GM04504 (cell line): Measurements from ENCODE around the gene TSC2.

ENCODE experiments used
- DNase-seq: peaks from one replicate; pipeline ENCODE4 v3.0.0-alpha.2; 2012; ENCODE audit warnings: low read depth

TSC2 gene

GRCh38 chr16:2047330-2048115 is at the start of gene TSC2, which contains the start of gene NTHL1:
TSS of gene TSC2 (plus strand) at chr16:2047985. CDS start at chr16:2048616, 631 bp downstream.
TSS of gene NTHL1 (minus strand) at chr16:2047834. CDS start at chr16:2047823, 11 bp downstream.
- peak; percentile 88 for DNase-seq

GRCh38 chr16:1998360-1998835 is 49.4 kb upstream of the TSC2 start:
- DNase-seq = no peak

- DNase-seq = no peak
Measured at GRCh38 chr16:1998852-1999801, 48.7 kb upstream of the TSC2 start.

- no peak for DNase-seq
Measured at GRCh38 chr16:1999866-2000514, 47.8 kb upstream of the TSC2 start.

- no peak for DNase-seq
Measured at GRCh38 chr16:2001035-2001434, 46.8 kb upstream of the TSC2 start.

GRCh38 chr16:2001456-2002355 is 46.1 kb upstream of the TSC2 start:
- DNase-seq = no peak

- DNase-seq = no peak
Measured at GRCh38 chr16:2002406-2003230, 45.2 kb upstream of the TSC2 start.

GRCh38 chr16:2003231-2003826 is 44.5 kb upstream of the TSC2 start:
- no peak for DNase-seq

- no peak for DNase-seq
Measured at GRCh38 chr16:2003827-2004641, 43.8 kb upstream of the TSC2 start.

GRCh38 chr16:2004795-2005517 is 42.8 kb upstream of the TSC2 start:
- DNase-seq = no peak

GRCh38 chr16:2005646-2006045 is 42.1 kb upstream of the TSC2 start:
- no peak for DNase-seq

- no peak for DNase-seq
Measured at GRCh38 chr16:2006317-2006716, 41.5 kb upstream of the TSC2 start.

- DNase-seq = no peak
Measured at GRCh38 chr16:2007081-2007836, 40.5 kb upstream of the TSC2 start.

GRCh38 chr16:2008009-2008526 is 39.7 kb upstream of the TSC2 start:
- DNase-seq = peak; percentile 74

GRCh38 chr16:2008631-2009163 is 39.1 kb upstream of the TSC2 start:
- DNase-seq = no peak

- DNase-seq = no peak
Measured at GRCh38 chr16:2009164-2009711, 38.5 kb upstream of the TSC2 start.
